HG03432 (cell line): ENCODE measurements around the gene TSNAXIP1.

ENCODE experiments used
- ATAC-seq: cut with Tn5 transposase; IDR thresholded peaks from one replicate; pipeline ENCODE4 v1.9.1; 2021; ENCODE audit warnings: mild to moderate bottlenecking, moderate library complexity; ENCODE audit not compliant: unreplicated experiment

TSNAXIP1 gene

DNA sequence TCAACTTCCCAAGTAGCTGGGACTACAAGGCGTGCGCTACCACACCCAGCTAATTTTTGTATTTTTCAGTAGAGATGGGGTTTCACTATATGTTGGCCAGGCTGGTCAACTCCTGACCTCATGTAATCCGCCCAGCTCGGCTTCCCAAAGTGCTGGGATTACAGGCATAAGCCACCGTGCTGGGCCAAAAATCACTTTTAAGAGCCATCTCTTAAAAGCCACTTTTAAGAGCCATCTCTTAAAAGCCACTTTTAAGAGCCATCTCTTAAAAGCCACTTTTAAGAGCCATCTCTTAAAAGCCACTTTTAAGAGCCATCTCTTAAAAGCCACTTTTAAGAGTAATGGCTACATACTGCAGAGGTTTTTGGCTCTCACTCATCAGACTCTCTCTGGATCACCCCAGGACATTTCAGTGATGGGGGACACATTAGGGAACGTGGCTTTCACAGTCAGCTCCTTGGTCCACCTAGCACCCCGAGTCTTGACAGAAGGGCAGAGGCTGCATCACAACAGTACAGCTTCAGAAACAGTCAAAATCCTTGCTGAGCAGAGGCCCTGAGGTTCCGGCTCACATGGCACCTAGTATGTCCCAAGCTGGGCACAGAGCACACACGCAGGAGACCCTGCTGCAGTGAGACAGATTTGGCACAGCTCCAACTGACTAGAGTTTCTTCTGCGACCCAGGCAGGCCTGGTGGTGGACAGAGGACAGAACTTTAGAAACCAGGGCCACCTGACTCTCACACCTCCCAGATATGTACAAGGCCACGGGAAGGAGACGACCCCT lies 23.9 kb upstream of the TSNAXIP1 start:
- no peak for ATAC-seq

- no peak for ATAC-seq
Observed at GRCh38 chr16:67783353-67783725, 23.4 kb upstream of the TSNAXIP1 start.

DNA sequence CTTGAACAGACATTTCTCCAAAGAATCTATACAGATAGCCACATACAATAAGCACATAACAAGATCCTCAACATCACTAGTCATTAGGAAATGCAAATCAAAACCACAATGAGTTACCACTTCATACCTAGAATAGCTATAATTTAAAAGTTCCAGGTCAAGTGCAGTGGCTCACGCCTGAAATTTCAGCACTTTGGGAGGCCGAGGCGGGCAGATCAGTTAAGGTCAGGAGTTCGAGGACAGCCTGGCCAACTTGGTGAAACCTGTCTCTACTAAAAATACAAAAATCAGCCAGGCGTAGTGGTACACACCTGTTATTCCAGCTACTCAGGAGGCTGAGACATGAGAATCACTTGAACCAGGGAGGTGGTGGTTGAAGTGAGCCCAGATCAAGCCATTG lies 20.2 kb upstream of the TSNAXIP1 start:
- ATAC-seq, result no peak

GRCh38 chr16:67790071-67790470 lies 16.6 kb upstream of the TSNAXIP1 start:
- no peak for ATAC-seq

DNA sequence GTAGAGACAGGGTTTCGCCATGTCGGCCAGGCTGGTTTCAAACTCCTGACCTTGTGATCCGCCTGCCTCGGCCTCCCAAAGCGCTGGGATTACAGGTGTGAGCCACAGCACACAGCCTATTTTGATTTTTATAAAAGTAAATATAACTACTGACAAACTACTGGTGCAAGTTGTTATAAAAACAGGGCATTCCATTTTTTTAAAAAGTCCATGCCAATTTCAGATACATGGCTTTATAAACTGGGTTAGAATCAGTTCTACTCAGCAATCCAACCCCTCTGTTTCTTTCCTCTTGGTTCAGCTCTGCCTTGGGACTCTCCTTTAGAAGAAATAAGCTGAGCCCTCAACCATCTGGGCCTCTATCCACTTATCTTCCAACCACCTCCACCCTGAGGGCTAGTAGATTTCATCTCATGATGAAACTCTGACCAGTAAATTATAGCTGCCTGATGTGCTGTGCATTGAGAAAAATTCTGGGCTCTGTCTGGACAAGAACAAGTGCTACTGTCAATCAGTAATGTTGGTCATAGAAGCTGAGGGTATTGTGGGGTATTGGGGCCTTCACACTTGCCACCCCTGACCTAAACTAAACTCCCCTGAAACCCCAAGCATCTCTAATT lies 10.5 kb upstream of the TSNAXIP1 start:
- ATAC-seq, result no peak

DNA sequence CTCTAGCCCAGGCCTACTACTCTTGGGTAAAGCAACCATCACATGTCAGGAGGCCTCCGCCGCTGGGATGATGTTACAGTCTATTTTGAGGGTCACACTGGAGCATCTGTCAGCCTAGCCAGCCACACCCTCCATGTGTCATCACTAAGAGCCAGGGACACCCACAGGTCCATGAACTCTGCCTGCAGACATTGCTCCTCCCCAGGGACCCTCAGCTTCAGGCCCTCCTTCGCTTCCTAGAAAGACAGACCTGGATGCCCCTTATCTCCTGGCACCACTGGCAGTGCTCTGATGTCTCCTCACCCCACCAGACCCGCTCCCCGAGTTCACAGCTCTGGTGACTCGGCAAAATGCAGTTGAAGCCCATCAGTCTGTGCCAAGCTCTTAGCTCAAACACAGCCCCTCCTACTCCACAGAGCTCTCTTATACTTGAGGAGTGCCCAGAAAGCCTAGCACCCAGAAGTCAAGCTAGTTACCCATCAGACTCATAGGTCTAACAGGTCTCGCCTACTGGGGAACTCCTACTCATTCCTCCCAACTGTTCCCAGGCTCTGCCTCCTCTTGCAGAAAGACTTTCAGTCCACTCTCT lies 6.3 kb upstream of the TSNAXIP1 start:
- no peak for ATAC-seq

DNA sequence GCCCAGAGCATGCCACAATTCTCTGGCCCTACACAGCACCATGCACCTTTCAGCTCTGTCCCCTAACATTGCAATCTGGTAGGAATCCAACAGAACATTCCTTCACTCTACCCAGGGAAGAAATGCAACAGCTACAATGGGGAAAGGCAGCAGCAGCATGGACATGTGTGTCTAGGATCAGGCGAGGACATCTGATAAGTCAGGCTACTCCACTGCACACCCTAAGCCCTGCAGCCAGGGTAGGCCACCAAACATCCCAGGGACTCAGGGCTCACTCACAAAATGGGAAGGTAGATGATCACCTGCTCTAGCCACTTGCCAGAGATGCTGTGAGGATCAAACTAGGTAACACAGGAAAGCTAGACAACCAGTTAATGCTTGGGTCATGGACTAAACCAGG lies 5.4 kb upstream of the TSNAXIP1 start:
- ATAC-seq, result no peak

- no peak for ATAC-seq
Observed at GRCh38 chr16:67801883-67802282, 4.8 kb upstream of the TSNAXIP1 start.

- no peak for ATAC-seq
Observed at GRCh38 chr16:67803894-67804293, 2.8 kb upstream of the TSNAXIP1 start.

GRCh38 chr16:67804853-67805542 lies 1.7 kb upstream of the TSNAXIP1 start:
- no peak for ATAC-seq

DNA sequence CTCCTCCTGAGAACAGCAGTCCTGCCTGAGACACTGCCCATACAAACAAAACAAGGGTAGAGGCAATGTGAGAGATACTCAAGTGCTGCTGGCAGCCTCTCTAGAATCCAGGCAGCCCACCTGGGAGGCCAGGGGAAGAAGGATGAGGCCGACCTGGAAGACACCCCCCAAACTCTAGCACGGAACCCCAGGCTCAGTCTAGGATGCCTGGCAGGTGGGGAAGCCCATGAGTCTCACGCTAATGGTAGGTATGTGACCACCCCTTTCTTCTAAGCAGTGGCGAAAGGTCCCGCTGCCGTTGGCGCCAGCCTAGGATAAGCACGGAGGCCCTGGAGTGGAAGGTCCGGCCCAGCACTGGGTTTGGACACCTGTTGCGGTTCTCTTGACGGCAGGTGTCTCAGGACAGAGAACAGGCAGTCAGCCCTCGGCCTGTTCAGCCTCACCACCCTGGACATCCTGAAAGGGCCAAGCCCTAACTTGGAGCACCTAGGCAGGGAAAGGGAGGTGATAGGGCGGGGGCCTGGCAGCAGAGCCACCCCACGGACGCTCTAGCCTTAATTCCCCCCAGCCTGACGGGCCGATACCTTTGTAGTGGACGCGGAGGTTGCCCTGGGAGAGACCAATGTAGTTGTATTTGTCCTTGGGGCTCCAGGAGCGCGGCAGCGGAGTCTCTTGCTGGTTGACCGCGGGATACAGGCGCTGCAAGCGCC lies 816 bp upstream of the TSNAXIP1 start:
- ATAC-seq, result no peak

- no peak for ATAC-seq
Observed at GRCh38 chr16:67807148-67807682, 526 bp downstream of the TSNAXIP1 start.

GRCh38 chr16:67811899-67812298 lies 5.2 kb downstream of the TSNAXIP1 start:
- ATAC-seq, result no peak

DNA sequence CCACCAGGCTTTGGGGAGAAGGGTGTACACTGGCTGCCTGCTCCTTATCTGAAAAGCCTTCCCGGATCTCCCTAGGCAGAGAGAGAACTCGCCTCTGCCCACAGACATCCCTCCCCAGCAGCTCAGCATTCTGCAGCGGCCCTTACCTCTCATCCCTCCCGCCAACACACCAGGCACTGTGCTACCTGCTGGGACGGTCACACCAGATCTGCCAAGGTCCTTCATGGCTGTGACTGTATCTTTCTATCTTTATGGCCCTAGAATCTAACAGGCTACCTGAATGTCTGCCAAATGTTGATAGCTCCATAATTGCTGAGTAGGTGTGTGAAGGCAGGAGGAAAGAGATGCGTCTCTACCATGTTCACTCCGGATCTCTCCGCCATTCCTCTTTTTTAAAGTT lies 7.9 kb downstream of the TSNAXIP1 start:
- ATAC-seq, result no peak

- ATAC-seq, result no peak
Observed at GRCh38 chr16:67820608-67821259, 14.0 kb downstream of the TSNAXIP1 start.

- ATAC-seq, result no peak
Observed at GRCh38 chr16:67822511-67822910, 15.8 kb downstream of the TSNAXIP1 start.

- ATAC-seq, result no peak
Observed at GRCh38 chr16:67825119-67825518, 18.4 kb downstream of the TSNAXIP1 start.

DNA sequence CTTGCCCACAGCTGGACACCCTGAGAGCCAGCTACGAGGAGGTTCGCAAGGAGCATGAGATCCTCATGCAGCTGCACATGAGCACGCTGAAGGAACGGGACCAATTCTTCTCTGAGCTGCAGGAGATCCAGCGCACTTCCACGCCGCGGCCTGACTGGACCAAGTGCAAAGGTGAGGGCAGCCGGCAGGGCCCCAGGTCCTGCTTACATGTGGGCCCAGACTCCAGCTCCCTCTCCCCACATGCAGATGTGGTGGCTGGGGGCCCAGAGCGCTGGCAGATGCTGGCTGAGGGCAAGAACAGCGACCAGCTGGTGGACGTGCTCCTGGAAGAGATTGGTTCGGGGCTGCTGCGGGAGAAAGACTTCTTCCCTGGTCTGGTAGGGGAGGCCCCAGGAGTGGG lies 19.2 kb downstream of the TSNAXIP1 start:
- ATAC-seq, result no peak

DNA sequence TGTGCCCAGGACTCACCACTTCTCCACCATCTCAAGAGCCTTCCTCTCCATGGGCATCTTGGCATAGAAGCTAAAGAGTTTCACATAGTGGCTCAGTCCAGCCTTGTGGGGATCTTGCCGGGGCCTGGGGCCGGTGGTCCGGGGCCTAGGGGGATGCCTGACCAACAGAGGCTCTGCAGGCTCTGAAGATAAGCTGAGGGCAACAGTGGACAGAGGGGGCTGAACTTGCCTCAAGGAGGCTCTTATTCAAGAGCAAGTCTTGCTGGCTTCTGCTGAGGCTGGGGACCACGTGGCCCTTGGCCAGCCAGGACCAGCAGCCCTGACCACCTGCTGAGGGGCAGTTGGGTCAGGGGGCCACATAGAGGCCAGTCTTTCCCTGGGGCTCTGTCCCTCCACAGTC lies 22.0 kb downstream of the TSNAXIP1 start:
- ATAC-seq, result no peak

DNA sequence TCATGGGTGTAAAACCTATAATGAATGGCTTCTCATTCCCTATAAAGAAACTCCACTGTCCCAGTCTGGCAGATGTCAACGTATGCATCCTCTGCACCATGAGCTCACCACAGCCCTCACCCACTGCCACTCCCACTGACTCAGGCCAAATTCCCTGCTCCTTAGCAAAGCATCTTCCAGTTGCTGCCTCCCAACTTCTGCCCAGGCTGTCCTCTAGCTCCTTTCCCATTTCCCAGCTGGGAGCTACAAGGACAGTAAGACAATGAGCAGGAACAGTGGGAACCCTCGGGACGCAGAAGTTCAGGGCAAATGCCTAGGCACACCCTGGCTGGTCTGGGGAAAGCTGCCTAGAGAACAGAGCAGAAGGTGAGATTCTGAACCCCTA lies 26.3 kb downstream of the TSNAXIP1 start:
- ATAC-seq, result no peak
